ENCODE measurements around the gene ATIC. TPM values are rescaled to one million over a fixed set of nuclear protein-coding genes. Genes with fewer than 3 reads are reported as not detected.

ATIC gene
- total and polyA plus RNA-seq, 9 donors = 20.8 to 126 (median 63.7) TPM

GRCh38 chr2:215363461-215364156, 51.8 kb downstream of the ATIC start:
- 75 to 84% (median 77%) methylated on average over 2 of the region's 2 CpGs for WGBS, 3 donors
- Histone ChIP-seq H3K9me3 (no peaks in the 10 kb centered on the region), H3K36me3 (no peaks in the 10 kb centered on the region), H3K4me1 (ENCODE audit: insufficient read depth) (no peaks in the 10 kb centered on the region), H3K4me3 (no peak overlapping the region), H3K27me3 (no peaks in the 10 kb centered on the region), H3K27ac (no peak overlapping the region)
- no peak for DNase-seq
- intact Hi-C loops (cut with DNase I) = no loop called here
- TF ChIP-seq CTCF (IDR thresholded peaks at IDR 0.05) = no peak
- TF ChIP-seq EP300 (IDR thresholded peaks at IDR 0.05) = no peak
- TF ChIP-seq POLR2A (IDR thresholded peaks at IDR 0.05) = no peak

- Histone ChIP-seq H3K27ac (no peak overlapping the region), H3K4me3 (no peak overlapping the region), H3K36me3 (no peaks in the 10 kb centered on the region), H3K9me3 (no peaks in the 10 kb centered on the region), H3K27me3 (no peaks in the 10 kb centered on the region), H3K4me1 (ENCODE audit: insufficient read depth) (no peaks in the 10 kb centered on the region)
- DNase-seq = no peak
- TF ChIP-seq CTCF (IDR thresholded peaks at IDR 0.05) = no peak
- TF ChIP-seq POLR2A (IDR thresholded peaks at IDR 0.05) = no peak
- TF ChIP-seq EP300 (IDR thresholded peaks at IDR 0.05) = no peak
- intact Hi-C loops (cut with DNase I) = no loop called here
- 87 to 92% (median 88%) methylated on average over 10 of the region's 10 CpGs for WGBS, 3 donors
Observed at GRCh38 chr2:215364157-215365155, 52.6 kb downstream of the ATIC start.

- Histone ChIP-seq H3K36me3 (no peaks in the 10 kb centered on the region), H3K27ac (no peak overlapping the region), H3K9me3 (no peaks in the 10 kb centered on the region), H3K27me3 (no peaks in the 10 kb centered on the region), H3K4me3 (no peak overlapping the region), H3K4me1 (ENCODE audit: insufficient read depth) (no peaks in the 10 kb centered on the region)
- TF ChIP-seq CTCF (IDR thresholded peaks at IDR 0.05) (no peak), POLR2A (IDR thresholded peaks at IDR 0.05) (no peak), EP300 (IDR thresholded peaks at IDR 0.05) (no peak)
- WGBS, 3 donors = 87 to 91% (median 88%) methylated on average over 4 of the region's 4 CpGs
- intact Hi-C loops (cut with DNase I) = no loop called here
- no peak for DNase-seq
Observed at GRCh38 chr2:215365184-215365658, 53.4 kb downstream of the ATIC start.

GRCh38 chr2:215366440-215367032, 54.7 kb downstream of the ATIC start:
- no peaks in the 10 kb centered on the region for H3K9me3 ChIP-seq
- no peak overlapping the region for H3K27ac ChIP-seq
- WGBS, 3 donors = 86 to 92% (median 88%) methylated on average over 4 of the region's 4 CpGs
- H3K4me1 ChIP-seq (ENCODE audit: insufficient read depth) = no peaks in the 10 kb centered on the region
- intact Hi-C loops (cut with DNase I) = no loop called here
- no peaks in the 10 kb centered on the region for H3K36me3 ChIP-seq
- TF ChIP-seq CTCF (IDR thresholded peaks at IDR 0.05) (no peak), EP300 (IDR thresholded peaks at IDR 0.05) (no peak), POLR2A (IDR thresholded peaks at IDR 0.05) (no peak)
- no peak overlapping the region for H3K4me3 ChIP-seq
- no peaks in the 10 kb centered on the region for H3K27me3 ChIP-seq
- DNase-seq = no peak

All from ovary (tissue), 9 donors.